ENCODE measurements around the gene PROZ.

Gene PROZ

DNA sequence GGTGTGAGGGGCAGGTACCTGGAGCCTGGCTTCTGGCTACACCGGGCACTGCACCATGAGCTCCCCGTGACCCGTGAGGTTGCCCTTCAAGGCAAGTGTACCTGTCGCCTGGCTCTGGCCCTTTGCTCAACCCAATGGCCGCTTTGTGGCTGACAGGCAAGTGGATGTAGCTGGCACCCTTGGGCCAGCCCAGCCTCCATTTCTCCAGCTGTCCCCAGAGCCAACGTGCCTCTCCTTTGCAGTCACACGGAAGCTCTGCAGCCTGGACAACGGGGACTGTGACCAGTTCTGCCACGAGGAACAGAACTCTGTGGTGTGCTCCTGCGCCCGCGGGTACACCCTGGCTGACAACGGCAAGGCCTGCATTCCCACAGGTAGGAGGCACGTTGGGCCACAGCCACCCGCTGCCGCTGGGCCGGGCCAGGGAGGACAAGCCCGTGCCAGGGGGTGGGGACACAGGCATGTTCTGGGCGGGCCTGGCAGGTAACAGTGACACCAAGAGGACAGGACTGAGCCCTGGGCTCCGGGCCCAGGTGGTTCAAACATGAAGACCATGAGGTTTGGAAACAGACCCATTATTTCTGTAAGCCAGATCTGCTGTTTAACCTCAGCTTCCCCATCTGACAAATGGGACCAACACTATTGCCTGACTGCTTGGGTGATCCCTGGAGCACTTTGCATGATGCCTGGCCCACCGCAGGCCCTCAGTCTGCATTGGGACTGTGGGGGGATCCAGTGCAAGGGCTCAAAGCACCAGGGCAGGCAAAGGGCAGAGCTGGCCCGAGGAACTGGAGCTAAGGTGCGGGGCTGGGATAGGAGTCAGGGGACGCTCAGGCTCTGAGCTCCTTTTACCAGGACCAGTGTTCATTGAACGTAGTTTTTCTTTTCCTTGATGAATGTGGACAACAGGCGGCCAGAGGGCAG is 17.5 kb upstream of the PROZ start:
- no peak for DNase-seq (ENCODE audit: low read depth in 2 of 2, low spot score in 1 of 2)

DNA sequence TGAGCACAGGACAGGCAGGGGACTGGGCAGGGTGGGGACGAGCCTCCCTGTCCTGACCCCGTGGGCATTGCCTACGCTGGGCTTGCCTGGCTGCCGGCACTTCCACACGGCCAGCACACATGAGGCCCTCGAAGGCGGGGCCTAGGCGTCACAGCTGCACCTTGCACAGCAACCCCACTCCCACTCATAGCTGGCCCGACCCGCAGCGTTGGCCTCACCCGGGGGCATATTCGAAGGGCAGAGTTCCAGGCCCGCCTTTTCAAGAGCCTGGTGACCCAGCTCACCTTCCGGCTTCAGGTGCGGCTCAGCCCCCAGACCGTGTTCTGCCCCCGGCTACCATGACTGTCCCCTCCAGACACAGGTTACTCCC is 16.9 kb upstream of the PROZ start:
- no peak for DNase-seq (ENCODE audit: low read depth in 2 of 2, low spot score in 1 of 2)

GRCh38 chr13:113142876-113143275 is 15.6 kb upstream of the PROZ start:
- no peak for DNase-seq (ENCODE audit: low read depth in 2 of 2, low spot score in 1 of 2)

DNA sequence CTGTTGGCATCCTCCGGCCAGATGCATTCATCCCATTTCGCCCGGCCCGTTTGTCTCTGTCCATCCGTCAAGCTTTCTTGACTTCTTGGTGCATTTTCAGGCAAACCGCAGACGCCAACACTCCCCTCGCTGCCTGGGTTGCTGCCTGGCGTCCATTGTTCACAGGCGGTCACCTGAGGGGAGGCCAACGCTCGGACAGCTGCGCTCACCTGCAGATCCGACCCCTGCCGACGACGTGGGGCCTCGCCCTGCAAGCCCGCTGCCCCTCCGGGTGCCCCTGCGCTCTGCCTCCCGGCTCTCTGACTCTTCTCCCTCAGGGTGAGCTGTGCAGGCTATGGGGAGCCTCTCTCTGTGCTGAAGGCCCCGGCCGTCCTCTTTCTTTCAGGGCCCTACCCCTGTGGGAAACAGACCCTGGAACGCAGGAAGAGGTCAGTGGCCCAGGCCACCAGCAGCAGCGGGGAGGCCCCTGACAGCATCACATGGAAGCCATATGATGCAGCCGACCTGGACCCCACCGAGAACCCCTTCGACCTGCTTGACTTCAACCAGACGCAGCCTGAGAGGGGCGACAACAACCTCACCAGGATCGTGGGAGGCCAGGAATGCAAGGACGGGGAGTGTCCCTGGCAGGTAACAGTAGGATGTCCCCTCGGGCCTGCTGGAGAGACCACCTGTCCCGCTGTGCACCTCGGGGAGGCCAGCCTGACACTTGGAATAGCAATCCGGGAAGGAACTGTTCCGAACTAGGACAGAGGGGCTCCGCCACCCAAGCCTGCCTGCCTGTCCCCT is 14.8 kb upstream of the PROZ start:
- DNase-seq (ENCODE audit: low read depth in 2 of 2, low spot score in 1 of 2): no peak

GRCh38 chr13:113144255-113144629 is 14.2 kb upstream of the PROZ start:
- DNase-seq (ENCODE audit: low read depth in 2 of 2, low spot score in 1 of 2): no peak

DNA sequence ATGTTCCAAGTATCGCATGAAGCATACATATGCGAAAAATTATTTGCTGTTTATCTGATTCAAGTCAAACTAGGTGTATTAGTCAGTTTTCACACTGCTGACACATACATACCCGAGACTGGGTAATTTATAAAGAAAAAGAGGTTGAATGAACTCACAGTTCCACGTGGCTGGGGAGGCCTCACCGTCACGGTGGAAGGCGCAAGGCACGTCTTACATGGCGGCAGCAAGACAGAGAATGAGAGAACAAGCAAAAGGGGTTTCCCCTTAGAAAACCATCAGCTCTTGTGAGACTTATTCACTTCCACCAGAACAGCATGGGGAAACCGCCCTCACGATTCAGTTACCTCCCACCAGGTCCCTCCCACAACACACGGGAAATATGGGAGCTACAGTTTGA is 13.0 kb upstream of the PROZ start:
- no peak for DNase-seq (ENCODE audit: low read depth in 2 of 2, low spot score in 1 of 2)

DNA sequence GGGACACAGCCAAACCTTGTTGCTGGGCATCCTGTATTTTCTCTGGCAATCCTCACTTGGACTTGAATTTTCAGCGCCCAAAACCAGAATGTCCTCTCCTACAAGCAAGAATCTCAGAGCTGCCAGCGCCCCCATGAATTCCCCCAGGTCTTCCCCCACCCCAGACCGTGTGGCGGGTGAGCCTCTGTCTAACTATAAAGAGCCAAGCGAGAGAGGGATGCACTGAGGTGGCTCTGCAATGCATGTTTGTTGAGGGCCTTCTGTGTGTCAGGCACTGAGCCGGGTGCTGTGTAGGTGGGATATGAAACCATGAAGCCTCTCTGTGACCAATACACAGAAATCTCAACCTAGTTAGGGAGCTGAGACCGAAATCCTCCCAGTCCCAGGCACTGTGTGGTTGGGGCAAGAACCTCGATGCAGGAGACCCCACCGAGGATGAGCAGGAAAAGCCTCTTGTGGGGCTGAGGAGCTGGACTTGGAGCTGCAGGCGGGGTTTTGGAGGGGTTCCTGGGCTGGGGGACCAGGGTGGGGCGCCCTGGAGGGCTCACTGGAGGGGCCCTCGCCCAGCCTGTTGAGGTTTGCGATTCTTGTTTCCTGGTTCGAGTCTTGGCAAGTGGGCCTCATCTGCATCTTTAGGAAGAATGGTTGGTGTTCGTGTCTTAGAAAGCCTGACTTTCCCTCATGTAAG is 12.4 kb upstream of the PROZ start:
- DNase-seq (ENCODE audit: low read depth in 2 of 2, low spot score in 1 of 2): no peak

DNA sequence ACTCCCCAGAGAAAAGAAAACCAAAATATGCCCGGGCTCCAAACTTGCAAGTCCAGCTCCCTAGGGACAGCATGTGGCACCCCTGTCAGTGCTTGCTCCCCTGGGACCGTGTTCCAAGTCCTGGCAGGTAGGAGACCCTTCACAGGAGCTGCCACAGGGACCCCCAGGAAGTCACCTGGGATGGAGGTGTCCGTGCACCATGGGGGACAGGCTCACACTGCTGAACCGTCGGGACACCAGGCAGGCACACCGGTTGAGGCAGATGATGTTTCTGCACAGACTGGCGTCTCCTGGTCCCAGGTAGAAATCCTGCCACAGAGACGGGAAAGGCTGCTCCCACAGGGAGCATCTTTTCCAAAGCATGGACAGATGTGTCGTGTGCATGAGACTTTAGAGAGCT is 11.7 kb upstream of the PROZ start:
- DNase-seq (ENCODE audit: low read depth in 2 of 2, low spot score in 1 of 2): no peak

DNA sequence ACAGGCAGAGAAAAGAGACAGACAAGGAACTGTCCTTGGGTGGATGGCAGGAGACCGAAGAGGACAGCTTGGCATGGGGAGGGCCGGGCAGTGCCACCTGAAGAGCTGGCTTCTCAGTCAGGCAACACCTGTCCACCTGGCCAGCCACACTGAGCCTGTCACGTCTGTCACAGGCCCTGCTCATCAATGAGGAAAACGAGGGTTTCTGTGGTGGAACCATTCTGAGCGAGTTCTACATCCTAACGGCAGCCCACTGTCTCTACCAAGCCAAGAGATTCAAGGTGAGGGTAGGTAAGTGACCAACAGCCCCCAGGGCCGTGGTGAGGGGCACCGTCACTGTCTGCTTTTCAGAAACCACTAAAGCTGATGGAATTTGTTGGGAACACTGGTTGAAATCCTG is 11.2 kb upstream of the PROZ start:
- DNase-seq (ENCODE audit: low read depth in 2 of 2, low spot score in 1 of 2): no peak

- DNase-seq (ENCODE audit: low read depth in 2 of 2, low spot score in 1 of 2): no peak
Measured at GRCh38 chr13:113148407-113148806, 10.0 kb upstream of the PROZ start.

- DNase-seq (ENCODE audit: low read depth in 2 of 2, low spot score in 1 of 2): no peak
Measured at GRCh38 chr13:113148940-113149503, 9.4 kb upstream of the PROZ start.

DNA sequence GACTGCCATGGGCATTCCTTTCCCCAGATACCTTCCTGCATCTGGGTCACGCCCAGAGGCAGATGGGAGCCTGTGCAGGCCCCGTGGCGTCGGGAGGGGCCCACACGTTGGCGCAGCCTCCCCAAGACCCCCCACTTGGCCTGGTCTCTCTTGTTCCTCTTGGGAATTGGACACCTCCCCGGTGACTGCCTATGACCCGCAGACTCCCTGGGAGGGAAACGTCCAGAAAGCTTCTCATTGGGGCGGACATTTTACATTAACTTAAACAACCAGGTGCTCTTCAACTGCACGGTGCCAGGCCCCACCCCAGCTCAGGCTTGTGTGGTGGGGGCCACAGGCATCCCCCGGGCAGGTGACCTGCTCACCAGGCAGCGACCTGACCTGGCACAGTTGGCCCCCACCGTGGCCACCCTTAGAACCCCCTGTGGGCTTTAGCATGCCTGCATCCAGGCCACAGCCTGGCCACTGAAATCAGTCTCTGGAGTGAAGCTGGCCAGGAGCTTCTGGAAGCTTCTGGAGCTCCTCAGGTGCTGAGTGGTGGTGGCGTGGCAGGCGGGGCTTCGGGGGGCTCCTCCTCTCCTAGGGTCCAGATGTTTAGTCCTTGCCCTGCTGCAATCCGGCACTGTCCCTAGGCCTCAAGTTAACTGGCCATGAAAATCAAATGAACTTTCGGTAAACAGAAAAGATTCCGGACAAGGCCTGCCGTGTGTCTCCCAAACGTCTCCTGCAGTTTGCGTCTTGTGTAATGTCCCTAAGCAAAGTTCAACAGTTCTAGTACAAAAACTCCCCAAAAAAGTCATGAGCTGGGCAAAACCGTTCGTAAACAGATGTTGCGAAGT is 8.5 kb upstream of the PROZ start:
- no peak for DNase-seq (ENCODE audit: low read depth in 2 of 2, low spot score in 1 of 2)

- DNase-seq (ENCODE audit: low read depth in 2 of 2, low spot score in 1 of 2): no peak
Measured at GRCh38 chr13:113150550-113151365, 7.7 kb upstream of the PROZ start.

GRCh38 chr13:113151745-113152690 is 6.4 kb upstream of the PROZ start:
- no peak for DNase-seq (ENCODE audit: low read depth in 2 of 2, low spot score in 1 of 2)

- DNase-seq (ENCODE audit: low read depth in 2 of 2, low spot score in 1 of 2): no peak
Measured at GRCh38 chr13:113152691-113152983, 5.8 kb upstream of the PROZ start.

GRCh38 chr13:113152984-113153809 is 5.3 kb upstream of the PROZ start:
- DNase-seq (ENCODE audit: low read depth in 2 of 2, low spot score in 1 of 2): no peak

GRCh38 chr13:113153810-113154748 is 4.4 kb upstream of the PROZ start:
- DNase-seq (ENCODE audit: low read depth in 2 of 2, low spot score in 1 of 2): peak; percentile 46 to 60
